ENCODE data around the gene SNTB2.
A peak's percentile ranks its signal among the peaks of the same experiment; 100 is the strongest.

SNTB2 gene

DNA sequence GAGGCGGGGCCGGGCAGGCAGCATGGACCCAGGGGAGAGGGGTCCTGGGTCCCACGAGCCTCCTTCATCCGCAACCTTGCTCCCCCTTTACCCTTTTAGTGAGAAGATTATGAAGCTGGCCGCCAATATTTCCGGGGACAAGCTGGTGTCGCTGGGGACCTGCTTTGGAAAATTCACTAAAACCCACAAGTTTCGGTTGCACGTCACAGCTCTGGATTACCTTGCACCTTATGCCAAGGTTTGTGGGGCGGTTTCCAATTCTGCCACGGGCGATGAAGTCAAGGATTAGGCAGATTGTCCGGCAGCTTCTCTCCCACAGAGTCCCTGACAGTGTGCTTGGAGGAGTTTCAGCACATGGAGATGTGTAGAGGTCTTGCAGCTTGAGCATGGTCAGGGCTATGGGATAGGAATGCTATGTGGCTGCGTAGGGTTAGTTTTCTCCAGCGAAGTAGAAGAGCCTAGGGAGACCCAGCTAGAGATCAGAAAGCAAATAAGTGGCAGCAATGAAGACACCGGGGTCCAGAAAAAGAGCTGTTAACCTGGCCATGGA is 153.2 kb downstream of the SNTB2 start:
- peak; percentile 13 for DNase-seq (ENCODE audit: low spot score)

- DNase-seq (ENCODE audit: low spot score) = no peak
These were observed 157.2 kb downstream of the SNTB2 start for GRCh38 chr16:69344171-69344570.

- no peak for DNase-seq (ENCODE audit: low spot score)
These were observed 159.0 kb downstream of the SNTB2 start for GRCh38 chr16:69345923-69346322.

GRCh38 chr16:69346683-69347082 is 159.7 kb downstream of the SNTB2 start:
- DNase-seq (ENCODE audit: low spot score) = no peak

GRCh38 chr16:69348222-69348621 is 161.3 kb downstream of the SNTB2 start:
- no peak for DNase-seq (ENCODE audit: low spot score)

DNA sequence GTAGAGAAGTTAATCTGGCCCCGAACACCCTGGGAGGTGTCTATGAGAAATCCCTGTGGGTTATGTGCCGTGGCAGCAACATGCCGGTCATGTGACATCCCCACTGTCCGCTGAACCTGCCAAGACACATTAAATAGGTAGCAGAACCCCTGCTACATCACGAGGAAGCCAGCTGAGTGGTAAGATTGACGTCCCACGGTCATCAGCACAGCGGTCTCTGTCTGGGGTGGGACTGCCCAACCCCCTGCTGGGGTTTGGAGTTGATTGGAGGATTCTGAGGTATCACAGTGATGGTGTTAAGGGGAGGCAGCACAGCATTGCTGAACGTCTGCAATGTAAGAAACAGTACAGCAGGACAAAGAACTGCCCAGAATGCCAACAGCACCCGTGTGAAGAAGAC is 162.6 kb downstream of the SNTB2 start:
- no peak for DNase-seq (ENCODE audit: low spot score)

DNA sequence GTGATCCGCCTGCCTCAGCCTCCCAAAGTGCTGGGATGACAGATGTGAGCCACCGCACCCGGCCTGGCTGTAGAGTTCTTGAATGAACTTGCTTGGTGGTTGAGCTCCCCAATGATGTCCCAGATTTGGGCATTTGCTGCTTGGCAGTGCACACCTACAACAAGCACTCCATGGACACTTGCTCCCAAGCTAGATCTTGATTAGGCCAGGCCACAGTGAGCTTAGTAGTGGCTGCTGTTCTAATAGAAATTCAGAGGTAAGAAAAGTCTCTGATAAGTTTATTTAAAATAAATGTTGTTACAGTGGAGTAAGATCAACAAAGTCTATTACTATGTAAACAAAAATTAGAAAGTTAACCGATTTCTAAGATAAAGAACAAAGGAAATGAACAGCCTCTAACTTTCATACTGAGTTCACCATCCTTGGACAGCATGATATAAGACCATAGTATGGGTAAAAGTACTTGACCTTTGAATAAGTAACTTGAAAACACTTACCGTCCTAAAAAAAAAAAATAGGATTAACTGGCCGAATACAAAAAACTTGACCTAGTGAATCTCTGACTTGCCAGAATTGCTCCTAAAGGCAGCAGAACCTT is 163.7 kb downstream of the SNTB2 start:
- no peak for DNase-seq (ENCODE audit: low spot score)

- DNase-seq (ENCODE audit: low spot score) = no peak
These were observed 164.5 kb downstream of the SNTB2 start, which contains the start of gene TMED6 for GRCh38 chr16:69351309-69352027. TMED6 (minus strand) TSS chr16:69351786; CDS start chr16:69351753, 33 bp downstream.
